ENCODE measurements around the gene MIGA2. TPM values are rescaled to one million over a fixed set of nuclear protein-coding genes. Genes with fewer than 3 reads are reported as not detected.

The MIGA2 gene
- total RNA-seq, 1 donor from 2014 or later = 32.8 TPM

DNA sequence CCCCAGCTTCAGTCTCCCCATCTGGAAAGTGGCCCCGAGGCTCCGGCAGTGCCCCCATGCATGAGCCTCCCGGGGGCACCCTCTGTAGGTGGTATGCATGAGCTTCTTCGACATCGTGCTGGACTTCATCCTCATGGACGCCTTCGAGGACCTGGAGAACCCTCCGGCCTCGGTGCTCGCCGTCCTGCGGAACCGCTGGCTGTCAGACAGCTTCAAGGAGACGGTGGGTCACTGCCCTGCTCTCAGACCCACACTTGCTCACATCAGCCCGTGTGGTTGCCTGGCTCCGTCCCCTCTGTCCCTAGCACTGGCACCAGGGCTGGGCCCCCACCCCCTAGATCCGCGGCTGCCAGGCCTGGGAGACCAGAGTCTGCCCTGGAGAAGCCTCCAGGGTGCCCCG lies 31.7 kb downstream of the MIGA2 start:
- no peak for ATAC-seq (ENCODE audit: poor library complexity)
- intact Hi-C loops (cut with DNase I) = no loop called here
- no peak for DNase-seq

DNA sequence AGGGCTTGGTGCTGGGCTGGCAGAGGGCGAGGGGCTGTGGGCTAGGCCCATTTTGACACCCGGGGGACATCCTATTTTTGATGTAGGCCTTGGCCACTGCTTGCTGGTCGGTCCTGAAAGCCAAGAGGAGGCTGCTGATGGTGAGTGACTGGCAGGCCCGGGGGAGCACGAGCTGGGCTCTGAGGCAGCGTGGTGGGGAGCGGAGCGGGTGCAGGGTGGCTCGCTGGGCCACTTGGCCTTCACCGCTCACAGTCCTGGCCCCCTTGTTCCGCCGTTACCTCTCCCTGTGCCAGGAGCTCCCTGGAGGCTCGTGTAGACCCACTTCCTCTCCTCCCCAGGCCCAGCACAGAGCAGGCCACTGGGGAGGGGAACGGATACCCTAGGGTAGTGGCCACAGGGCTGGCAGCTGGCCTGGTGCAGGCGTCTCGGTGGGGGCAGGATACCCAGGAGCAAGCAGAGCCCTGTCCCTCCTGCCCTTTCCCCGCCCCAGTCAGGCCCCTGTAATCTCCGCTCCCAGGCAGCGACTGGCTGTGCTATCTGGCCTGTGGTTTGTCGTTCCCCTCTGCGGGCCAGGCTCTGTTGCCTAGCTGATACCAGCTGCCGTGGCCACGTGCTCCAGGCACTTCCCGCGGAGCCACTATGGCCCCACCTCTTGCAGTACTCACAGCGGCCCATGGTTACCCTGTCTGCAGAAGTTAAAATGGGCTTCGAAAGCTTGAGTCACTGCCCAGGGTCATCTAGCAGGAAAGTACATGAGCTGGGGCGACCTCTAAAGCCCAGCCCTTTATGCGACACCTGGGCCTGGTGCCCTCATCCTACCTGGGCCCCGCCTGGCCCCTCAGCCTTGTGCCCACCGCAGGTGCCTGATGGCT lies 32.8 kb downstream of the MIGA2 start:
- intact Hi-C loops (cut with DNase I) = no loop called here
- DNase-seq = peak; percentile 88
- peak; percentile 95 for ATAC-seq (ENCODE audit: poor library complexity)

DNA sequence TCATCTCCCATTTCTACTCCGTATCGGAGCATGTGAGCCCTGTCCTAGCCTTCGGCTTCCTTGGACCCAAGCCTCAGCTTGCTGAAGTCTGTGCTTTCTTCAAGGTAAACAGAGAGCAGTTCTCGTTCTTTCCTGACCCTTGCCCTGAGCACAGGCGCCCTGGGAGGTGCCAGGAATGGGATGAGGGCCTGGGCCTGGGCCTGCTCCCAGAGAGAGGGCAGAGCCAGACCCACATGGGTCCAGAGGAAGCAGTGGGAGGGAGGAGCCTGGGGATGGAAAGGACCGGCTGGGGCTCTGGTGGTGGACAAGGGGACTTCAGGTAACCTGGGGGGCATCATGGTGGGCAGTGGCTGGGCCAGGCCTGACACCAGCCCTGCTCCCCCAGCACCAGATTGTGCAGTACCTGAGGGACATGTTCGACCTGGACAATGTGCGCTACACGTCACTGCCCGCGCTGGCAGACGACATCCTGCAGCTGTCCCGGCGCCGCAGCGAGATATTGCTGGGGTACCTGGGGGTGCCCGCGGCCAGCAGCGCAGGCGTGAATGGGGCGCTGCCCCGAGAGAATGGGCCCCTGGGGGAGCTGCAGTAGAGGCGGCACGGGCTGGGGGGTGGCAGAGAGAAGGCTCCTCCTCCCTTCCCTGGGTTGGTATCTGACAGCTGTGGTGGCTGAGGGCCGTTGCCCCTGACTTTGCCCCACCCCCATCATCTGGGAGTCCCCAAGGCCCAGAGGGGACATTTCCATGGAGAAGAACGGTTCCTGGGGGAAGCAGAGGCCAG lies 33.6 kb downstream of the MIGA2 start:
- DNase-seq (no peak), ATAC-seq (ENCODE audit: poor library complexity) (peak; percentile 4)
- intact Hi-C loops (cut with DNase I) = no loop called here

DNA sequence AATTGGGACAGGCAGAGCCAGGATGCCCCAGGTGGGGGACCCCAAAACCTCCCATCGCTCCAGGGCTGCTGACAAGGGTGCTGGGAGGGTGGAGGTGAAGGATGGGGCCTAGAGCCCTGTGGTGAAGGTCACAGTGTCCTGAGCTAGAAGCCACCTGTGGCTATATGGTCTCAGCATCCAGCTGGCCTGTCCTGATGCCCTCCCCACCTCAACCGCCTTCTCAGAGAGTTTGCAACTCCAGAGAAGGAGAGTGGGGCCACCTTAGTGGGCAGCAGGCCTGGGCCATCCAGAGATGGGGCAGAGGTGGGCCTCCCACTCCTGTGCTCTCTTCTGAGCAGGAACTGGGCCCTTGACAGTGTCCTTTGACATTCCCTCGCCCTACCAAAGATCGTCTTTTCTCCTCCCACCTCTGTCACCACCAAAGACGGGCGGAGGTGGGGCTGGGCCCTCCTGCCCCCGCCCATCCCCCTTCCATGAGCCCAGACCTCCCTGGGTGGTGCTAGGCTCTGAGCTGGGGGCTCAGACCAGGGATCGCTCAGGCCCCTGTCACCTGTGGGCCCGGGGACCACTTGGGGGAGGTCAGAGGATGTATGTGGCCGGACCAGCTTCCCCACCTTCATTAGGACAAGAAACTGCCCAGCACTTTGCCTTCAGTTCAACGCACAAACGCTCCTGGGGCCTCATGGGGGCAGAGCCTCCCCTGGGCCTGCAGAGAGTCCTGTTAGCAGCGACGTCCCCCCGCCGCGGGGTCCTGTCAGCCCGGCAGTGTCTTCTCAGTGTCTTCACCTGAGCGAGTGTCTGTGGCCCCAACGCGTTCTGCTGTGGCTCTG lies 34.5 kb downstream of the MIGA2 start:
- intact Hi-C loops (cut with DNase I) = no loop called here
- DNase-seq (no peak), ATAC-seq (ENCODE audit: poor library complexity) (no peak)

DNA sequence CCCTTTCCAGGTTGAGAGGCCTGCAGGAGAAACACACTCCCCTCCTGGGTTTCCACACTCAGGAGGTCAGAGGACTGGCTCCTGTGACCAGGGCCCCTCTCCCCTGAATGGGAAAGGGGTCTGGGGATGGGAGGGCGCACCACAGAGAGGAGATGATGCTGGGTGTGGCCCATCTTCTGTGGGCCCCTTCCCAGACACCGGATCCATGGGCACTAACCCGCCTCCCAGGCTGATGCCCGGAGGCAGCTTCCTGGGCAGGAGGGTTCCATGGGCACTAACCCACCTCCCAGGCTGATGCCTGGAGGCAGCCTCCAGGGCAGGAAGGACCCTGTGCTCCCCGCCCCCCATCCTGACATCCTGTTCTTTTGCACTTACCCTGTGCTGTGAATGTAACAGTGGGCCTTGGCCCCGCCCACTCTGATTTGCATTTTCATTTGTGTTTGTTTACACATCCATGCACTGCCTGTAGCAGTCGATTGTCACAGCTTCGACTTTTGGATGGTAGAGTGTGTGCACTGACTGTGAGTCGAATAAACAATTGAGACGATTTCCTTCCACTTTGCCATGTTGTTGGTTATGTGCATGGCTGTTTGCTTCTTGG lies 35.2 kb downstream of the MIGA2 start:
- no peak for ATAC-seq (ENCODE audit: poor library complexity)
- intact Hi-C loops (cut with DNase I) = no loop called here
- DNase-seq = no peak

DNA sequence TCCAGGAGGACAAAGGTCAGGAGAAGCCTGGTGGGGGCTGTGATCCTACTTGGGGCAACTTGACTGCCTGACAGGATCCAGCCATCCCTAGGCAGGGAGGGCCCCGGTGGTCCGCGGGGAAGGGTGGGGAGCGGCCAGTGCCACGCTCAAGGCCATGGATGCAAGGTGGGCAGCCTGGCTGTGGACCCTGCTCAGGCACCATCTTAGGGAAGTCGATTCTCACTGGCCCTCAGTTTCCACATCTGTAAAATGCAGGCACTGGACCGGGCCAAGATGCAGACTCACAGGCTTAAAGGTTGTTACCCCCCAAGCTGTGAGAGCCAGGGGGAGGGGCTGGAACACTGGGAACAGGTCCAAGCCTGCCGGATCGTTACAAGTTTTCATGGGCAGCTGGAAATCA lies 35.7 kb downstream of the MIGA2 start:
- DNase-seq (no peak), ATAC-seq (ENCODE audit: poor library complexity) (no peak)
- intact Hi-C loops (cut with DNase I) = no loop called here

DNA sequence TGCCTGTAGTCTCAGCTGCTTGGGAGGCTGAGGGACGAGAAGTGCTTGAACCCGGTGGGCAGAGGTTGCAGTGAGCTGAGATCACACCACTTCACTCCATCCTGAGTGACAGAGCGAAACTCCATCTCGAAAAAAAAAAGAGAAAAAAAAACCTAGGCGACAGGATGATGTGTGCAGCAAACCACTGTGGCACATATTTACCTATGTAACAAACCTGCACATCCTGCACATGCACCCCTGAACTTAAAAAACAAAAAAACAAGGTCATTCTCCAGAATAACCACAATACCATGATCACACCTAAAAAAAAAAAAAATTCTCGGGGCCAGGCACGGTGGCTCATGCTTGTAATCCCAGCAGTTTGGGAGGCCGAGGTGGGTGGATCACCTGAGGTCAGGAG lies 37.0 kb downstream of the MIGA2 start:
- intact Hi-C loops (cut with DNase I) = no loop called here
- ATAC-seq (ENCODE audit: poor library complexity) (no peak), DNase-seq (no peak)

DNA sequence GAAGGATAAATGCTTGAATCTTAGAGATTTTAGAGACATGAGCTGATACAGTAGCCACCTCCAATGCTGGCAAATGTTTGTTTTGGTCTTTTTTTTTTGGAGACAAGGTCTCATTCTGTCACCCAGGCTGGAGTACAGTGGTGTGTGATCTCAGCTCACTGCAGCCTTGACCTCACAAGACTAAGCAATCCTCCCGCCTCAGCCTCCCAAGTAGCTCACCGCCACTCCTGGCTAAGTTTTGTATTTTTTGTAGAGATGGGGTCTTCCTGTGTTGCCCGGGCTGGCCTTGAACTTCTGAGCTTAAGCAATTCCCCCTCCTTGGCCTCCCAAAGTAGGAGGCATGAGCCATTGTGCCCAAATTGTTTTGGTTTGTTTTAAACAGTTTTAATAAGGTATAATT lies 37.7 kb downstream of the MIGA2 start:
- no peak for ATAC-seq (ENCODE audit: poor library complexity)
- no peak for DNase-seq
- intact Hi-C loops (cut with DNase I) = no loop called here

DNA sequence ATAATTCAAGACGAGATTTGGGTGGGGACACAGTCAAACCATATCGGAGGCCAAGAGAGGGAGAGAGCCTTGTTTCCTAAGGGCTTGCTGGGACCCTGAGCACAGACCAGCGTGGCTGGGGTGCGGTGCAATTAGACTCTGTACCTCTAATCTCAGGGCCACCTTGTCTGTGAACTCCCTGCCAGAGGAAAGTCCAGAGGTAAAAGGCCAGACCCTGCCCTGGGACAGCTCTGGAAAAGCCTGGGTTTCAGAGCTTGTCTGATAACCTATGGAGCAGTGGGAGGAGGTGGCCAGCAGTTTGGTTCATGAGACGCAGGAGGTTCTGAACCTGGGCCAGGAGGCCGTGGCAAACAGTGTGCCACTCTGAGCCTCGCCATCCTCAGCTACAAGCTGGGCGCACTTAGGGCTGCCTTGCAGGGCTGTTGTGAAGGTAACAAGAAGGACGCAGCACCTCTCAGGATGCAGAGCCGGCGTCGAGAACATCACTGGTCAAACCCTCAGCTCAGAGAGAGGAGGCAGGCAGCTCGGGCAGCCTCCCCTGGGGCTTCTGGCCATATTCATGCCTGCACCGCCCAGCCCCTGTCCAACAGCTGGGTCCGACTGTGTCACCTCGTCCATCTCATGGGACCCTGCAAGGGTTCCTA lies 39.7 kb downstream of the MIGA2 start:
- no peak for DNase-seq
- no peak for ATAC-seq (ENCODE audit: poor library complexity)
- intact Hi-C loops (cut with DNase I) = no loop called here

DNA sequence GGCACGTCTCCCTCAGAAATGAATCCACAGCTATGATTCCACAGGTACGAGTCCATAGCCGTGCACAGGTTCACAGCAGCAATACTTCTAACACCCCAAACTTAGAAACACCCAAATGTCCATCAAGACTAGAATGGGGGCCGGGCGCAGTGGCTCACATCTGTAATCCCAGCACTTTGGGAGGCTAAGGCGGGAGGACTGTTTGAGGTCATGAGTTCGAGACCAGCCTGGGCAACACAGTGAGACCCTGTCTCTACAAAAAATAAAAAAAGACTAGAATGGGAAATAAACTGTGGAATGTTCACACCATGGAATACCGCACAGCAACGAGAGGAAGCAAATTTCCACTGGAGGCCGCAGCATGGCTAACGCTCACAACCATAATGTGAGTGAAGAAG lies 40.2 kb downstream of the MIGA2 start:
- no peak for DNase-seq
- ATAC-seq (ENCODE audit: poor library complexity) = no peak
- intact Hi-C loops (cut with DNase I) = no loop called here

DNA sequence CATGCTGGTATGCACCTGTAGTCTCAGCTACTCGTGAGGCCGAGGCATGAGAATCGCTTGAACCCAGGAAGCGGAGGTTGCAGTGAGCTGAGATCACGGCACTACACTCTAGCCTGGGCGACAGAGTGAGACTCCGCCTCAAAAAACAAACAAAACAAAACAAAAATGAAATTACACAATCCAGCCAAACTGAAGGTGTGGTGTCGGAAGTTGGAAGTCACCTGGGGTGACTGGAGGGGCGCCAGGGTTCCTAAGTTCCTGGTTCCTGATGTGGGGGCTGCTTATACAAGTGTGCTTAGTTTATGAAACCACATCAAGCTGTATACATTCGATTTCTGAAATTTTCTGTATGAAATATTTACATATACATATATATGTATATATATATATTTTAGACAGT lies 40.8 kb downstream of the MIGA2 start:
- no peak for DNase-seq
- intact Hi-C loops (cut with DNase I) = no loop called here
- ATAC-seq (ENCODE audit: poor library complexity) = no peak

DNA sequence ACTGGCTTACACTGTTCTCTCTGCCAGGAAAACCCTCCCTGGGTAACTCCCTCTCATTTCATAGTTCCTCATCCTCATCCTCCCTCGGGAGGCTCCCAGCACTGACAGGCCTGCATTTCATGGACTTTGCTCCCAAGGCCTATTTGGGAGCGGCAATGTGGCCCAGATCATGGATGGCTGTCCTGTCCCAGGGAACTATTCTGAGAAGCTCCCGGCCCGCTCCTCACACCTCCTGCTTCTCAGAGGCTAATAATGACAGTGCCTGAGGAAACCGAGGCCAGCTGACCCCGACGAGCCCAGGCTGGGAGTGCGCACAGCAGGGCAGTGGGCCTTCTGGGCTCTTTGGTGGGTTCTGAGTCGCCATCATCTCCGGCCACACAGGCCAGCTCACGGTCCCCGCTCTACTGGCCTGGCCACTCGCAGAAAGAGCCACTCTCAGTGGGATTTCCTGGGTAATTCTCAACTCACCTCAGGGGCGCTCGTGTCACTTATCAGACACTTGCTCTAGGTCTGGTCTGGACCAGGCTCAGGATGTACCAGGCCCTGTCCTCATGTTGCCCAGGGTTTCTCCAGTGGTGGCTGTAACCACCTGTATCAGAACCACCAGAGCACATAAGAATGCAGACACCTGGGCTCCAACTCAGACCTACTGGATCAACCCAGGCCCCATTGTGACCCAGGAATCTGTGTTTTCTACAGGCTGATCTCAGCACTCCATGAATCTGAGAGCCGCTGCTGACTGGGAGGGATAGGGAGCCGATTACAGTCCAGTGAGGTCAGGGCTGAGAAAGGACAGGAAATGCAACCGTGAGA lies 42.5 kb downstream of the MIGA2 start:
- no peak for DNase-seq
- ATAC-seq (ENCODE audit: poor library complexity) = no peak
- intact Hi-C loops (cut with DNase I) = no loop called here

DNA sequence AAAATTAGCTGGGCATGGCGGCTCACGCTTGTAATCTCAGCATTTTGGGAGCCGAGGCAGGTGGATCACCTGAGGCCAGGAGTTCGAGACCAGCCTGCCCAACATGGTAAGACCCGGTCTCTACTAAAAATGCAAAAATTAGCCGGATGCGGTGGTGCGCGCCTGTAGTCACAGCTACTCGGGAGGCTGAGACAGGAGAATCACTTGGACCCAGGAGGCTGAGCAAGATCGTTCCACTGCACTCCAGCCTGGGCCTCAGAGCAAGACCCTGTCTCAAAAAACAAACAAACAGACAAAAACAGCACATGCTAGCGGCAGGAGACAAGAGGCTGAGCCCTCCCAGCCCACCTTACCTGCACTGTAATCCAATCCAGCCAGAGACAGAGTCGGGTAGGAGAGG lies 43.4 kb downstream of the MIGA2 start:
- intact Hi-C loops (cut with DNase I) = no loop called here
- no peak for ATAC-seq (ENCODE audit: poor library complexity)
- DNase-seq = no peak

DNA sequence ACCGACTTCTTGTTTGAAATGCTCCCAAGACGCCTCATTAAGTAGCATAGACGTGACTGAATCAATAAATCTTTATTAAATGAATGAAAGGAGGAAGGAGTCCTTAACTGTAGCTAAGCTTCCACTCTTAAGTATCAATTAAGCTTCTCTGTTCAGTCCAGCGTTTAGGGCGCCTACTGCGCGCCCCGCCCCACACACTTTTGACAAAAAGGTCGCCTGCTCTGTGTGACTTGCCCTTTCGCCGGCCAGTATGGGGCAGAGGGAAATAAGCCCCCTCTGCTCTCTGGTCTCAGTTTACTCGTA lies 43.8 kb downstream of the MIGA2 start:
- no peak for DNase-seq
- intact Hi-C loops (cut with DNase I) = no loop called here
- ATAC-seq (ENCODE audit: poor library complexity) = no peak

DNA sequence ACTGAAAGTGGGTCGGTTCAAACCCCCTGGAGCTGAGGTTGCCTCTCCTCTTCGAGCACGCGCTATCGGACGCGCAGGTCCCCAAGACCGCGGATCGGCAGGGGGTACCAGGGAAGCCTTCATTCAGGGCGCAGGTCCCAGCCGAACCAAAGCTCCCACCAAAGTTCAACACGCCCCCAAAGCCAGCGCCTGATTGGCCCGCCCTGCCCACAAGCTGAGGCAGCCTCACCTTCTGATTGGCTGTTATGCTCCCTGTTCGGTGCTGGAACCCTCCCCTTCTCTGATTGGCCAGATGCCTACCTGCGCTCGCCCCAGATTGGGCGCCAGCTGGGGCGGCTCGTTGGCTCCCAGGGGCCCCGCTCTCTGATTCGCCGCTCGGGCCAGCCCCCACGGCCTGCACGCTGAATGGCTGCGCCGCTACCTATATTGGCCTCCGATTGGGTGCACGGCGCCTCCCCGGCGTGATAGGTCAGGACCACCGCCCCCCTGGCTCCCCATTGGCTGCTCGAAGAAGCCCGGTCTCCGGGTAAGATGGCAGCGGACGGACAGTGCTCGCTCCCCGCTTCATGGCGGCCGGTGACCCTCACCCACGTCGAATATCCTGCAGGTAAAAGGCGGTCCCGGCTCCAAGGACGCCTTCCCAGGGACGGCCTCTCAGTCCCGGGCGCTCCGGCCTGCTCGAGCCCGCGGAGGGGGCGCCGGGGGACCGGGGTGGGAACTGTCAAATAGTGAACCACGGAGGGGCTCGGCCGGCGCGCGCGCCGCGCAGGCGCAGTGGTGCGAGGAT lies 44.4 kb downstream of the MIGA2 start, which contains the start of gene DOLPP1:
Gene DOLPP1 (plus strand): TSS at position 511 of the 787 bp plus-strand sequence. CDS start 21 bp downstream, at position 532.
- DNase-seq (peak; percentile 100), ATAC-seq (ENCODE audit: poor library complexity) (peak; percentile 97)
- intact Hi-C loops (cut with DNase I) = no loop called here

DNA sequence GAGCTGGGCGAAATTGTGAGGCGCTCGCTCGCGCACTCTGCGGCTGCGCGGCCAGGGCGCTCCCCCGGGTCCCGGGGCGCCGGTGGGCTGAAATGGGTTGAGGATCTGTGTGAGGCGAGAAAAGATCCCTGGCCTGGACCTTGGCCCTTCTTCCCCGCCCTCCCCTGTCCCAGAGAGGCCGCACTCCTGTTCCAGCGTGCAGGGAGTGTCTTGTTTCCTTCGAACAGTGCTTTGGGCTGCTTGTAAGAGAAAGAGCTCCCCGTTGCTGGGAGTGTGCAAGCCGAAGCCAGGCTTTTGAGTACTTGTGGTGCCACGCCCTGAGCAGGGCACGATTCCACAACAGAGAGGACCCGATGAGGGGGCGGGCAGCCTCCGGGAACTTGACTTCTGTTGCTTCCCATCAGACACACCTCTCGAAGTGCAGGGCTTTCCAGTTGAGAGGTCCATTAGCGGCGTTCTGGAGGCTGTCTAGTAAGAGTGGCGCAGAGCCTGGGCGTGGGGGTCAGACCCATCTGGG lies 45.0 kb downstream of the MIGA2 start:
- intact Hi-C loops (cut with DNase I) = no loop called here
- no peak for DNase-seq
- ATAC-seq (ENCODE audit: poor library complexity) = no peak

DNA sequence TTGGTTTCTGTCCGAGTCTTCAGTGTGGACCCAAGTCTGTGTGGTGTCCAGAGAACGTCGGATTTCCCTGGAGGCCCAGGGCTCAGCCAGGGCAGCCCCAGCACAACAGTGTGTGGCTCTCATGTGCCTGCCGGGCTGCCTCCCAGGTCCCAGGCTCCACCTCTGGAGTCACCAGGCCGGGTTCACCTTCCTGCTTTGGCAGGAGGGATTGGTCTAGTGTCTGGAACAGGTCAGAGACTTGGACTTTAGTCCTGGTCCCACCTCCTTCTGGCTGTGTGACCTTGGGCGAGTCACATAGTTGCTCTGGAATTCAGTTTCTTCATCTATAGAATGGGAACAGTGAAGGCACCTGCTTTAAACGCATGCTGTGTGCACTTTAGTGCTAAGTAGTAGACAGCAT lies 47.7 kb downstream of the MIGA2 start:
- no peak for DNase-seq
- no peak for ATAC-seq (ENCODE audit: poor library complexity)
- intact Hi-C loops (cut with DNase I) = no loop called here
